Type B pancreatic cell (in vitro differentiated cells): ENCODE measurements around the gene ABCA3. TPM values are rescaled to one million over a fixed set of nuclear protein-coding genes. Genes with fewer than 3 reads are reported as not detected.

Experiments
- DNase-seq: peaks from one replicate; pipeline ENCODE4 v3.0.0; 2021; ENCODE audit warnings: mixed read lengths; ENCODE audit not compliant: unreplicated experiment; ENCODE audit errors: extremely low spot score
- H3K27ac Mint-ChIP-seq: 2 replicates; pipeline ENCODE4 v1.8.0; 2021; ENCODE audit warnings: mild to moderate bottlenecking, mixed read lengths
- H3K27me3 Mint-ChIP-seq: 2 replicates; pipeline ENCODE4 v1.8.0; 2021; ENCODE audit warnings: mixed read lengths
- H3K36me3 Mint-ChIP-seq: 2 replicates; pipeline ENCODE4 v1.8.0; 2021; ENCODE audit warnings: mixed read lengths
- H3K4me1 Mint-ChIP-seq: one replicate; pipeline ENCODE4 v1.8.0; 2021; ENCODE audit warnings: mixed read lengths; ENCODE audit not compliant: unreplicated experiment
- H3K4me3 Mint-ChIP-seq: 2 replicates; pipeline ENCODE4 v1.8.0; 2021; ENCODE audit warnings: mild to moderate bottlenecking, mixed read lengths
- H3K9me3 Mint-ChIP-seq: 2 replicates; pipeline ENCODE4 v1.8.0; 2021; ENCODE audit warnings: mixed read lengths
- total RNA-seq: library from RNA; stranded (reverse); gene quantifications from 2 replicates; pipeline ENCODE4 v1.2.1, GENCODE V29; 2021; ENCODE audit warnings: low replicate concordance
- TF ChIP-seq, protein P1 (sequence below): fragments of 200-600 bp; sonication (generic); conservative IDR thresholded peaks from 2 replicates; pipeline ENCODE4 v1.5.0; 2021; ENCODE audit warnings: antibody characterized with exemption, mild to moderate bottlenecking

ABCA3 gene
- total RNA-seq, 1 donor from 2014 or later = 10.5 TPM

DNA sequence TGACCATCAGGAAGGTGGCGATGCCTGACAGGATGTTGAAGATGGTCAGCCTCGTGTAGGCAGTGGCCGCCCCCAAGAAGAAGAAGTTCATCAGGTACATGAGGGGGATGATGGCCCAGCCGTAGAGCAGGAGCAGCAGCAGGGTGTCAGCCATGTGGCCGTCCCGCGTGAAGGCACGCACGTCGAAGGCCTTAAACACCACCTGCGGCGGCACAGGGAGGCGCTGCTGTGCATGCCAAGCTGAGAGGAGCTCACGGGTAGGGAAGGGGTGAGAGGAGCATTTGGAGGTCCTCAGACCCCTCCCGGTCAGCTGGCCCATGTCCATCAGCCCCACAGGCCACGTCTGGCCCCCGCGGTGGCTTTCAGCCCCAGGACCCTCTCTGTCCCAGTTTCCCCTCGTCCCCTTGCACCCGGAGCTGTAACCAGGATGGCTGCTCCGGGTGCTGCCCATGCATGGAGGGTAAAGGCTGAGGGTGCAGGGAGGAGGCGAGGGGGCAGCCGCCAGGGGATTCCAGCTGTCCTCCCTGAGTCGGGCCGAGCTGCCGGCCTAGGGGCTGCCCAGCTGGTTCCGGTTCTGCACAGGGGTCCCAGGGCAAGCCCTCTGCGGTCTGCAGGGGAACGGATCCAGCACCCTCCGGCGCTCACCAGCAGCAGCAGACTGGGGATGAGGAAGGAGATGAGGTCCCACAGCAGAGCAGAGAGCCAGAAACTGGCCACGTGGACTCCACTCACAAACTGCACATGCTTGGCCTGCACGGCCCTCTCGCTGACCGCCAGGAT is 55.5 kb downstream of the ABCA3 start:
- no peaks in the 10 kb centered on the region for H3K4me1 Mint-ChIP-seq
- DNase-seq = no peak
- H3K27ac Mint-ChIP-seq = no peak overlapping the region
- H3K4me3 Mint-ChIP-seq = no peak overlapping the region
- TF ChIP-seq, protein P1, sequence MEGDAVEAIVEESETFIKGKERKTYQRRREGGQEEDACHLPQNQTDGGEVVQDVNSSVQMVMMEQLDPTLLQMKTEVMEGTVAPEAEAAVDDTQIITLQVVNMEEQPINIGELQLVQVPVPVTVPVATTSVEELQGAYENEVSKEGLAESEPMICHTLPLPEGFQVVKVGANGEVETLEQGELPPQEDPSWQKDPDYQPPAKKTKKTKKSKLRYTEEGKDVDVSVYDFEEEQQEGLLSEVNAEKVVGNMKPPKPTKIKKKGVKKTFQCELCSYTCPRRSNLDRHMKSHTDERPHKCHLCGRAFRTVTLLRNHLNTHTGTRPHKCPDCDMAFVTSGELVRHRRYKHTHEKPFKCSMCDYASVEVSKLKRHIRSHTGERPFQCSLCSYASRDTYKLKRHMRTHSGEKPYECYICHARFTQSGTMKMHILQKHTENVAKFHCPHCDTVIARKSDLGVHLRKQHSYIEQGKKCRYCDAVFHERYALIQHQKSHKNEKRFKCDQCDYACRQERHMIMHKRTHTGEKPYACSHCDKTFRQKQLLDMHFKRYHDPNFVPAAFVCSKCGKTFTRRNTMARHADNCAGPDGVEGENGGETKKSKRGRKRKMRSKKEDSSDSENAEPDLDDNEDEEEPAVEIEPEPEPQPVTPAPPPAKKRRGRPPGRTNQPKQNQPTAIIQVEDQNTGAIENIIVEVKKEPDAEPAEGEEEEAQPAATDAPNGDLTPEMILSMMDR = no peak
- peaks cover 3% of the 10 kb centered on the region for H3K27me3 Mint-ChIP-seq
- H3K36me3 Mint-ChIP-seq = no peaks in the 10 kb centered on the region
- H3K9me3 Mint-ChIP-seq = no peaks in the 10 kb centered on the region

DNA sequence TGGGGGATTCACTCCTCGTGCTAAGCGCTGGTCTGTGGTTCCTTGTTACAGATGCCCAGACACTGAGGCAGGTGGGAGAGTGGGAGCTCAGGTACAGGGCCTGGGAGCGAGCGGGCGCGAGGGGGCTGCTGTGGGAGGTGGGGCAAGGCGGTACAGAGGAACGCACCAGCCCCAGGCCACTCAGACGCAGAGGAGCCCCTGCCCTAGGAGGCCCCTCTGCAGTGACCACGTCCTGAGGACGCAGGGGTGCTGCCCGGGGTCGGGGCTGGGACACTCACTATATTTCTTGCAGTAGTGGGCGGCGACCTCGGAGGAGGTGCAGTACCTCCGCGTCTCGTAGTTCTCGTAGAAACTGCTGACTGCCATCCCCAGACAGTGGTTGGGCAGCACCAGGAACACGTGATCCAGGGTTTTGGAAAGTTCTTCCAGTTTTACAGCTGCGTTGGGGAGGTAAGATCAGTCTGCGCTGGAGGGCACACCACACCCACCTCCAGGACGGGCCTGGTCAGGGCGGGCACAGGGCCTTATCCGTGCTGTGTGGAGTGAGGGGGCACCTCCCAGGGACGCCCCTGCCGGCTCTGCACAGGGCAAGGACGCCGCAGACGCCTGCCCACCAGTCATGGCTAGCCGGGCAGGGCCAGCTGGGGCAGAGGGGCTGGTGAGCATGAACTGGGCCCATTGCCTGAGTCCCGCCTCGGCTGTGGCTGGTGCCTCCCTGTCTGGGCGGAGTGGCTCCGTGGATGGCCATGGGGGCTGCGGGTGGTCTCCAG is 56.3 kb downstream of the ABCA3 start:
- no peaks in the 10 kb centered on the region for H3K4me1 Mint-ChIP-seq
- no peaks in the 10 kb centered on the region for H3K9me3 Mint-ChIP-seq
- H3K27ac Mint-ChIP-seq = peak overlapping the region; percentile 1
- TF ChIP-seq, protein P1 = no peak
- no peak overlapping the region for H3K4me3 Mint-ChIP-seq
- H3K36me3 Mint-ChIP-seq = no peaks in the 10 kb centered on the region
- DNase-seq = no peak
- H3K27me3 Mint-ChIP-seq = peaks cover 3% of the 10 kb centered on the region

DNA sequence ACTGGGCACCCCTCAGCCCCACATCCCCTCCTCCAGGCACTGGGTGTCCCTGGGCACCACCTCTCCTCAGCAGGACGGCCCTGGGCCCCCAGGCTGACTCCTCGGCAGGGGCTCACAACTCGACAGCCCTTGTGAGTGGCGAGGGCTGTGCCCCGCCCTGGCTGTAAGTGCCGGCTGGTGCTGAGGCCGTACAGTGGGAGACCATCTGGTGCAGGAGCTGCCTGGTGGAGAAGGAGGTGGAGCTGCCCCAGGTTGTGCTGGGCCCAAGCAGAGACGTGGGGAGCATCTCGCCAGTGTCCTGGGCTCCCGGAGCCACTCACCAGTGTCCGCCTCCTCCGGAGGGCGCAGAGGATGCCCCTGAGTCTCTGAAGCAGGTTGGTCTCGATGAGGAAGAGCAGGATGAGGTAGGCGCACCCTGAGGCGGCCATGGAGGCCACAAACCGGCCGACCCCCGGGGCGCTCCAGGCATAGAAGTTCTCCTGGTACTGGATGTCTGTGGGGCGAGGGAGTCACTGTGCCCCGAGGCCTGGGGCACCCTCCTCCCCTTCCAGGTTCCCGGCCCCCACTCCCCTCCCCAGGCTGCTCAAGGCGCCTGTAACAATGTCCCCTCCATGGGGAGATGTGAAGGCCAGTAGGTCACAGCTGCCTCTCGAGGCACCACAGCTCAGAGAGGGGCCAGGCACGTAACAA is 57.5 kb downstream of the ABCA3 start:
- H3K4me3 Mint-ChIP-seq = no peak overlapping the region
- no peaks in the 10 kb centered on the region for H3K36me3 Mint-ChIP-seq
- TF ChIP-seq, protein P1 = no peak
- no peaks in the 10 kb centered on the region for H3K4me1 Mint-ChIP-seq
- H3K9me3 Mint-ChIP-seq = no peaks in the 10 kb centered on the region
- H3K27ac Mint-ChIP-seq = no peak overlapping the region
- H3K27me3 Mint-ChIP-seq = peaks cover 3% of the 10 kb centered on the region
- DNase-seq = no peak

DNA sequence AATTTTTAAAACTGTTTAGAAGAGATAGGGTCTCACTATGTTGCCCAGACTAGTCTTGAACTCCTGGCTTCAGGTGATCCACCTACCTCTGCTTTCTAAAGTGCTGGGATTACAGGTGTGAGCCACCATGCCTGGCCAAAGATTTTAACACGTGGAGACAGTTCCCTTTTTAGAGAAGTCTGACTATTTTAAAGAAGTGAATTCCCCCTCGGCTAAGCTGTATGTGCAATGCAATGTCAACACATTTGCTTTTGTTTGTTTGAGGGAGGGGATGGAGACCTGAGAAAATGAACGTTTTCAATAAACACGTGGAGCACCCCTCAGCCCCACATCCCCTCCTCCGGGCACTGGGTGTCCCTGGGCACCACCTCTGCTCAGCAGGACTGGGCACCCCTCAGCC is 58.3 kb downstream of the ABCA3 start:
- DNase-seq = no peak
- Mint-ChIP-seq H3K27me3 (peaks cover 3% of the 10 kb centered on the region), H3K4me3 (no peak overlapping the region), H3K4me1 (no peaks in the 10 kb centered on the region), H3K27ac (no peak overlapping the region), H3K9me3 (no peaks in the 10 kb centered on the region), H3K36me3 (no peaks in the 10 kb centered on the region)
- TF ChIP-seq, protein P1 = no peak

DNA sequence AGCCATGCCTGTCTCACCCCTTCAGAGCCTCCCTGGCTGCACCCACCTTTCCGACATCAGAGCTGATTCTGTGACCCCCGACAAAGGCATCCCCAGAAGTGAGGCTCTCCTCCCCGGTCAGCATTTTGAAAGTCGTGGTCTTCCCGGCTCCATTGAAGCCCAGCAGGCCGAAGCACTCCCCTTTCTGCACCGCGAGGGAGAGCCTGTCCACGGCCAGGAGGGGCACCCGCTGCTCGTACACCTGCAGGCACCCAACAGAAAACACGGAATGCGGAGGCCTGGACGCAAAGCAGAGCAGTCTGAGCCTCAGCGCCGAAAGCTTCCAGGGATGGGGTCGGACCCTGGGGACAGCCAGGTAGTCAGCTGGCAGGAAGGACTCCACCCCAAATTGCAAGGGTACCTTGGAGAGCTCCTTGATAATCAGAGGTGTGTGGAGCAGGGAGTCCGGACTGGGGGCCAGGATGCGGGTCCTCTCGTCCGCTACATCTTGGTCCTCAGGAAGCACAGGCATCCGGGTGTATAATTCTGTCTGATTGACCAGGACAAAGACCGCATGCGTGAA is 59.5 kb downstream of the ABCA3 start:
- no peak for DNase-seq
- H3K27me3 Mint-ChIP-seq = peaks cover 3% of the 10 kb centered on the region
- H3K36me3 Mint-ChIP-seq = no peaks in the 10 kb centered on the region
- H3K9me3 Mint-ChIP-seq = no peaks in the 10 kb centered on the region
- H3K27ac Mint-ChIP-seq = no peak overlapping the region
- H3K4me3 Mint-ChIP-seq = no peak overlapping the region
- TF ChIP-seq, protein P1 = no peak
- no peaks in the 10 kb centered on the region for H3K4me1 Mint-ChIP-seq
